Hepatocyte (in vitro differentiated cells): Measurements from ENCODE around the gene ST3GAL4. TPM values are rescaled to one million over a fixed set of nuclear protein-coding genes. Genes with fewer than 3 reads are reported as not detected.

ENCODE experiments used
- DNase-seq: peaks from one replicate; pipeline ENCODE4 v3.0.0-alpha.2; 2016; ENCODE audit warnings: low spot score
- H2AFZ ChIP-seq: fragments of 200-600 bp; sonication (generic); 2 replicates; pipeline ENCODE4 v1.6.0; 2016; ENCODE audit warnings: antibody characterized with exemption, mild to moderate bottlenecking
- H3K27ac ChIP-seq: fragments of 200-600 bp; sonication (generic); 2 replicates; pipeline ENCODE4 v1.5.1; 2016; ENCODE audit warnings: mild to moderate bottlenecking
- H3K27me3 ChIP-seq: fragments of 200-600 bp; sonication (generic); 2 replicates; pipeline ENCODE4 v1.6.1; 2016
- H3K36me3 ChIP-seq: fragments of 200-600 bp; sonication (generic); replicated peaks from 2 replicates; pipeline ENCODE4 v1.5.1; 2016; ENCODE audit warnings: low read depth; ENCODE audit not compliant: insufficient read depth
- H3K4me1 ChIP-seq: fragments of 200-600 bp; sonication (generic); 2 replicates; pipeline ENCODE4 v1.5.1; 2016; ENCODE audit warnings: mild to moderate bottlenecking, moderate library complexity; ENCODE audit not compliant: insufficient read depth
- H3K4me2 ChIP-seq: fragments of 200-600 bp; sonication (generic); 2 replicates; pipeline ENCODE4 v1.6.0; 2016
- H3K4me3 ChIP-seq: fragments of 200-600 bp; sonication (generic); 2 replicates; pipeline ENCODE4 v1.5.1; 2016; ENCODE audit warnings: mild to moderate bottlenecking
- H3K79me2 ChIP-seq: fragments of 200-600 bp; sonication (generic); 2 replicates; pipeline ENCODE4 v1.6.0; 2017; ENCODE audit warnings: mild to moderate bottlenecking
- H3K9me2 ChIP-seq: fragments of 200-600 bp; sonication (generic); replicated peaks from 2 replicates; pipeline ENCODE4 v1.6.0; 2017; ENCODE audit warnings: mild to moderate bottlenecking; ENCODE audit not compliant: insufficient read depth
- H3K9me3 ChIP-seq: fragments of 200-600 bp; sonication (generic); 2 replicates; pipeline ENCODE4 v1.5.1; 2016; ENCODE audit warnings: low read depth, mild to moderate bottlenecking
- H4K20me1 ChIP-seq: fragments of 200-600 bp; sonication (generic); 2 replicates; pipeline ENCODE4 v1.6.0; 2016; ENCODE audit warnings: mild to moderate bottlenecking; ENCODE audit not compliant: insufficient read depth, poor library complexity, severe bottlenecking
- EZH2 ChIP-seq: fragments of 200-600 bp; sonication (generic); IDR thresholded peaks from 2 replicates; pipeline ENCODE4 v1.6.1; 2016; ENCODE audit warnings: antibody characterized with exemption, mild to moderate bottlenecking, borderline replicate concordance
- EZH2phosphoT487 ChIP-seq: fragments of 200-600 bp; sonication (generic); IDR thresholded peaks from one replicate; pipeline ENCODE4 v1.6.1; 2018; ENCODE audit warnings: antibody characterized with exemption, mild to moderate bottlenecking, low read depth, moderate library complexity; ENCODE audit not compliant: unreplicated experiment, severe bottlenecking
- WGBS: methylation state at CpG from one replicate; pipeline ENCODE4 v1.1.6; 2016; ENCODE audit warnings: low lambda C conversion rate; ENCODE audit errors: missing lambda C conversion rate; 5-methylcytosine and 5-hydroxymethylcytosine counted together
- polyA plus RNA-seq: library from polyadenylated mRNA; unstranded; fragments of >200 nt; fragmentation: Nextera tagmentation; extraction: Ambion mirVana; gene quantifications from 2 replicates; pipeline ENCODE4 v1.2.1, GENCODE V29; 2016
- total RNA-seq: library from RNA; depleted of rRNA; stranded (reverse); fragments of >200 nt; gene quantifications from 2 replicates; pipeline ENCODE4 v1.2.3, GENCODE V29; 2014
- TF ChIP-seq, protein P1 (sequence below): fragments of 200-600 bp; sonication (generic); IDR thresholded peaks from 2 replicates; pipeline ENCODE4 v1.5.1; 2016; ENCODE audit warnings: antibody characterized with exemption, mild to moderate bottlenecking; ENCODE audit not compliant: poor library complexity

ST3GAL4 gene
- total and polyA plus RNA-seq, 2 experiments from 2014 or later = 31.0 to 31.5 TPM

DNA sequence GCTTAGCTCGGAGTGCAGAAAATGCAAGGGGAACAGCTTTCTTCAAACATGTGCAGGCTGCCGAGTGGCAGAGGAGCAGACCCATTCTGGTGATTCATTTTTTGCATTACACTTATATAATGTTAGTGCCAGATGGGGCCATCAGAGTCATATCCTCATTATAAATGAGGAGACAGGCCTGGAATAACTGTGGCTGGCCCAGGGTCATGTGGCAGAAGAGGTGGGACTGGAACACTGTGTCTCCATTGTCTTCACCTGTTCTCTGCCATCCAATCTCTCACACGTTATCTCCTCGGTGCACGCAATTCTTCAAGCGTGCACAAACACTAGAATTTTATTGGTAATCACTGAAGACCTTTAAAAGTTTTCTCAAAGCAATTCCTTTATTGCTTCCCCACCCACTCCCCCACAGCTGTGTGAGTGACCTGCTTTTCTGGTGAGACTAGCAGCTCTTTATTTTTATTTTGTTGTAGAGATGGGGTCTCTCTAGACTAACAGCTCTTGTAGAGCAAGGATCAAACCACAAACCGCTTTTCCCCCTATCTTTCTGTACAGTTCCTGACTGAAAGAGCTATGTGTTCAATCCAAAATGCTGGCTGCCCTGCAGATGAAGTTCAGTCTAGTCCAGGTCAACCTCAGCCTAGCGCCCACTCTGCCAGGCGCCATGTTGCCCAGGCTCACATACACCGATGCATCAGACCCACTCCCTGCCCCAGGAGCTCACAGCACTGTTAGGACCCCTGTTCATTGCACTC lies 75.3 kb downstream of the ST3GAL4 start:
- H3K4me2 ChIP-seq = no peak overlapping the region
- 81% methylated on average over 10 of the region's 10 CpGs for WGBS
- H3K27ac ChIP-seq = peak overlapping the region; percentile 66
- H3K9me2 ChIP-seq = no peaks in the 10 kb centered on the region
- H3K9me3 ChIP-seq = no peaks in the 10 kb centered on the region
- no peaks in the 10 kb centered on the region for H3K27me3 ChIP-seq
- no peak for DNase-seq
- H3K4me1 ChIP-seq = peaks cover 9% of the 10 kb centered on the region
- H3K79me2 ChIP-seq = no peaks in the 10 kb centered on the region
- TF ChIP-seq EZH2phosphoT487 (no peak), EZH2 (no peak)
- TF ChIP-seq, protein P1, sequence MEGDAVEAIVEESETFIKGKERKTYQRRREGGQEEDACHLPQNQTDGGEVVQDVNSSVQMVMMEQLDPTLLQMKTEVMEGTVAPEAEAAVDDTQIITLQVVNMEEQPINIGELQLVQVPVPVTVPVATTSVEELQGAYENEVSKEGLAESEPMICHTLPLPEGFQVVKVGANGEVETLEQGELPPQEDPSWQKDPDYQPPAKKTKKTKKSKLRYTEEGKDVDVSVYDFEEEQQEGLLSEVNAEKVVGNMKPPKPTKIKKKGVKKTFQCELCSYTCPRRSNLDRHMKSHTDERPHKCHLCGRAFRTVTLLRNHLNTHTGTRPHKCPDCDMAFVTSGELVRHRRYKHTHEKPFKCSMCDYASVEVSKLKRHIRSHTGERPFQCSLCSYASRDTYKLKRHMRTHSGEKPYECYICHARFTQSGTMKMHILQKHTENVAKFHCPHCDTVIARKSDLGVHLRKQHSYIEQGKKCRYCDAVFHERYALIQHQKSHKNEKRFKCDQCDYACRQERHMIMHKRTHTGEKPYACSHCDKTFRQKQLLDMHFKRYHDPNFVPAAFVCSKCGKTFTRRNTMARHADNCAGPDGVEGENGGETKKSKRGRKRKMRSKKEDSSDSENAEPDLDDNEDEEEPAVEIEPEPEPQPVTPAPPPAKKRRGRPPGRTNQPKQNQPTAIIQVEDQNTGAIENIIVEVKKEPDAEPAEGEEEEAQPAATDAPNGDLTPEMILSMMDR = no peak
- H3K36me3 ChIP-seq = no peaks in the 10 kb centered on the region
- H4K20me1 ChIP-seq = no peaks in the 10 kb centered on the region
- no peak overlapping the region for H3K4me3 ChIP-seq
- no peak overlapping the region for H2AFZ ChIP-seq

DNA sequence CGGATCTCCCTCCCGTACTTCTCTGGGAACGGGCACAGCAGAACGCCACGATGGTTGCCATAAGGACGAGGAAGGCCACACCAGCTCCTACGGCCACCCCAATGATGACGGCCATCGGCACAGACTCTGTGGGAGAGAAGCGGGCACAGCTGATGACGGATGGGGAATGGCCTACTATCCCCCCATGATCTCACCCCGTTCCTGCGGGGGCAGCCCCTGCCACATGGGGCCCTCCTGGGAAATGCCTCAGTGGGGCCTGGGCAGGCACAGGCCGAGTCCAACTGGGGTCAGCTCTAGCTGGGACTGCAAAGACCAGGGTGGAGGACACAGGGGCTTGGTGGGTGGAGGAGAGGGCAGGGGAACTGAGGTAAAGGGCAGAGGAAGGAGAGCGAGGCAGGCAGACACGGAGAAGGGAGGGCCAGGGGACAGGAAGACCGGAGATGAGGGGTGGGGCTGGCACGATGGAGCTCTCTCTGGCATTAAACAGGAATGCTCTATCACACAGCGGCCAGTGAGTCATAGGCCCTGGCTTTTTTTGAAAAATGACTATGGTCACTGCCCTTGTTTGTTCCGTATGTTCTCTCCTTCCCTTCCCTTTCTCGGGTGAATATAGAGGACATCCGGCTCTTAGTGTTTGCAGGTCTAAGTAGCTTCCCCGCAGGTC lies 76.0 kb downstream of the ST3GAL4 start:
- no peaks in the 10 kb centered on the region for H3K9me3 ChIP-seq
- no peaks in the 10 kb centered on the region for H3K36me3 ChIP-seq
- peaks cover 9% of the 10 kb centered on the region for H3K4me1 ChIP-seq
- H2AFZ ChIP-seq = no peak overlapping the region
- no peak overlapping the region for H3K4me2 ChIP-seq
- no peak overlapping the region for H3K4me3 ChIP-seq
- no peaks in the 10 kb centered on the region for H3K79me2 ChIP-seq
- no peaks in the 10 kb centered on the region for H3K9me2 ChIP-seq
- 89% methylated on average over 21 of the region's 23 CpGs for WGBS
- no peak for TF ChIP-seq EZH2
- TF ChIP-seq EZH2phosphoT487 = no peak
- TF ChIP-seq, protein P1 = no peak
- H3K27ac ChIP-seq = peak overlapping the region; percentile 66
- peak; percentile 51 for DNase-seq
- H4K20me1 ChIP-seq = no peaks in the 10 kb centered on the region
- H3K27me3 ChIP-seq = no peaks in the 10 kb centered on the region

DNA sequence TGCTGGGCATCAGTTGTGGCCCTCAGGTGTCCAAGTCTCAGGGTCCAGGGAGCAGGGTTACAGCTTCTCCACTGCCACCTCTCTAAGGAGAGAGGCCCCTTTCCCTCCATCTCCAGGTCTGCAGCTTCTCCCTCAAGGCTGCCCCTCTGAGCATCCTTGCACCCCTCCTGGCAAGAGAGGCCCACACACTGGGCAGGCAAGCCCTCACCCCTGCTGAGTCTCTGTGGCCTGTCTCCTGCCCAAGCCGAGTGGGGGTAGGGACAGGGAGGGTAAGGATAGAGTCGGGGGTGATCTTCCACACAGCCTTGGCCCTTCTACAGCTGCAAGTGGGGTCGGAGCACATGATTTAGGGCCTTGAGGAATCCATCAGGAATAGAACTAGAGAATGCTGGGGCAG lies 76.6 kb downstream of the ST3GAL4 start:
- Histone ChIP-seq H3K27me3 (no peaks in the 10 kb centered on the region), H4K20me1 (no peaks in the 10 kb centered on the region), H3K4me2 (no peak overlapping the region), H3K79me2 (no peaks in the 10 kb centered on the region), H2AFZ (no peak overlapping the region), H3K4me3 (no peak overlapping the region), H3K9me3 (no peaks in the 10 kb centered on the region), H3K27ac (no peak overlapping the region), H3K4me1 (peaks cover 9% of the 10 kb centered on the region), H3K9me2 (no peaks in the 10 kb centered on the region), H3K36me3 (no peaks in the 10 kb centered on the region)
- no peak for DNase-seq
- WGBS = 92% methylated on average over 3 of the region's 3 CpGs
- TF ChIP-seq EZH2 = no peak
- TF ChIP-seq EZH2phosphoT487 = no peak
- TF ChIP-seq, protein P1 = no peak
